OCI-LY3 (cell line): ENCODE measurements around the gene MAGI2.

Experiments used
- EZH2phosphoT487 ChIP-seq: fragments of 200-600 bp; shearing (Covaris generic); IDR thresholded peaks from 2 replicates; pipeline ENCODE4 v1.6.1; 2018; ENCODE audit warnings: antibody characterized with exemption, mixed run types, low read depth
- TF ChIP-seq, protein P1 (sequence below): fragments of 200-600, 300-600 bp; sonication (generic); IDR thresholded peaks from 2 replicates; pipeline ENCODE4 v1.5.1; 2014; ENCODE audit warnings: antibody characterized with exemption, low read length, low read depth

DNA sequence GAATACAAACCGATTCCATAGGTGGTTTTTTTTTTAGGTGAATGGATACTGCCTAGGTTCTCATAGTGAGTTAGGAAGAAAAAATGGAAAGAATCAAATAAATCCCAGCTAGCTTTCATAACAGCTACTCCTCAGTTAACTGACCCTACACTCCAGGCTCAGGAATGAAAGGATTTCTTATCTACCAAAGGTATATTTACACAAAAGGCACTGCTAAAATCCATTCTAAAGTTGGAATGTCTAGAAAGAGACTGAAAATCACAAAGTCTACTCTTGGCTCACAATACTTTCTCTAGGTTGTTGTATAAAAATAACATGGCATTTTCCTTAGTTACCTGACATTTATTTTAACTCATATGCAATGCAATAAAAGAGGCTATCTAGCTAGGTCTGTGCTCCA lies 375.2 kb downstream of the MAGI2 start:
- TF ChIP-seq EZH2phosphoT487 = no peak
- TF ChIP-seq, protein P1, sequence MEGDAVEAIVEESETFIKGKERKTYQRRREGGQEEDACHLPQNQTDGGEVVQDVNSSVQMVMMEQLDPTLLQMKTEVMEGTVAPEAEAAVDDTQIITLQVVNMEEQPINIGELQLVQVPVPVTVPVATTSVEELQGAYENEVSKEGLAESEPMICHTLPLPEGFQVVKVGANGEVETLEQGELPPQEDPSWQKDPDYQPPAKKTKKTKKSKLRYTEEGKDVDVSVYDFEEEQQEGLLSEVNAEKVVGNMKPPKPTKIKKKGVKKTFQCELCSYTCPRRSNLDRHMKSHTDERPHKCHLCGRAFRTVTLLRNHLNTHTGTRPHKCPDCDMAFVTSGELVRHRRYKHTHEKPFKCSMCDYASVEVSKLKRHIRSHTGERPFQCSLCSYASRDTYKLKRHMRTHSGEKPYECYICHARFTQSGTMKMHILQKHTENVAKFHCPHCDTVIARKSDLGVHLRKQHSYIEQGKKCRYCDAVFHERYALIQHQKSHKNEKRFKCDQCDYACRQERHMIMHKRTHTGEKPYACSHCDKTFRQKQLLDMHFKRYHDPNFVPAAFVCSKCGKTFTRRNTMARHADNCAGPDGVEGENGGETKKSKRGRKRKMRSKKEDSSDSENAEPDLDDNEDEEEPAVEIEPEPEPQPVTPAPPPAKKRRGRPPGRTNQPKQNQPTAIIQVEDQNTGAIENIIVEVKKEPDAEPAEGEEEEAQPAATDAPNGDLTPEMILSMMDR = no peak
